Measurements from ENCODE around the gene PACRG.

DNA sequence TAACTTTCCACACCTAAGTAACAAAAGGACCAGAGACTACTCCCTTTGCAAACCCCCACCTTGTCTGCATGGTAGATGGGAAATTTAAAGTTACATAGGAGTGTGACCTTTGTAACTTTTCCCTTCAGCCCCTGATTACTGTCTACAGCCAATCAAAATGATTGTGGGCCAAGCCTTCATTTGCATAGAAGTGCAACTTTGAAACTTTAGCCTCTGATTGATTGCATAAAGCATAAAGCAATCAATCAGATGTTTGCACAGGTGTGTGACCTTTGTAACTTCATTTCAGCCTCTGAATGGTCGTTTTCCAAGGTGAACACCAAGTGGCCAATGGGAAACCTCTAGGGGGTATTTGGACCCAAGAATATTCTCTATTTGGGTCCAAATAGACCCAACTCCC is 46.3 kb upstream of the PACRG start:
- TF ChIP-seq POLR2AphosphoS5 (IDR thresholded peaks at IDR 0.05; ENCODE audit: low read depth, low read length) = no peak
- no peak for TF ChIP-seq POLR2A (IDR thresholded peaks at IDR 0.05; ENCODE audit: low read depth, low read length)

Data from GM12892 (cell line).